Activated CD8-positive, alpha-beta memory T cell treated with anti-CD3 and anti-CD28 coated beads for 1 hour (primary cell): Measurements from ENCODE around the gene MACROD1.
"Not testable (repeated sequence)": the region's sequence is repeated elsewhere in the genome, so short reads cannot be mapped to it uniquely, and the experiment has no call there.

Experiments used
- DNase-seq, 2 donors: peaks; one replicate each; pipeline ENCODE4 v3.0.0-alpha.2; 2020; ENCODE audit warnings: low read depth in 1 of 2; ENCODE audit errors: extremely low read depth in 1 of 2

MACROD1 gene

DNA sequence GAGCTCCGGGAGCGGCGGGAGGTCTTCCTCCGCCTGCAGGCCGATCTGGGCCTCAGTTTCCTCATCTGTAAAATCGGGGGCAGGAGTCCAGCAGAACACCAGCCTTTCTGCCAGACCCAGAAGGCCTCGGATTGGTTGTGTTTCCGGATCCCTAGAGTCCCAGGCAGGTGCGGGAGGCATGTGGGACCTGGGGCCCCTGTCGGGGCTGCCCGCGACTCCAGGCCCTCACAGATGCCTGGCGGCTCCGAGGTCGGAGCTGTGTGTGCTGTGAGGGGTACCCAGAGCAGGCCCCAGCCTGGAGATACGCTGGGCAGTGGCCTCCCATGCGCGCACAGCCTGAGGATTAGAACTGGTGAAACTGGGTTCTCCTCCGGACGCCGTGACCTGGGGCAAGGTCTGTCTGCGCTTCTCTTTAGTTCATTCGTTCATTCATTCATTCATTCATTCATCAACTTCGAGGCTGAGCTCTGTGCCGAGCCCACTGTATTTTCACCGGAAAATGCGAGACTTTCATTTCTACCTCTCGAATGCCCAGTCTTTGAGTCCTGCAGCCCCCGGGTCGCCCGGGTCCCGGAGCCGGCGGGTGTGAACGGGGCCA is 105.6 kb downstream of the MACROD1 start:
- no peak for DNase-seq

DNA sequence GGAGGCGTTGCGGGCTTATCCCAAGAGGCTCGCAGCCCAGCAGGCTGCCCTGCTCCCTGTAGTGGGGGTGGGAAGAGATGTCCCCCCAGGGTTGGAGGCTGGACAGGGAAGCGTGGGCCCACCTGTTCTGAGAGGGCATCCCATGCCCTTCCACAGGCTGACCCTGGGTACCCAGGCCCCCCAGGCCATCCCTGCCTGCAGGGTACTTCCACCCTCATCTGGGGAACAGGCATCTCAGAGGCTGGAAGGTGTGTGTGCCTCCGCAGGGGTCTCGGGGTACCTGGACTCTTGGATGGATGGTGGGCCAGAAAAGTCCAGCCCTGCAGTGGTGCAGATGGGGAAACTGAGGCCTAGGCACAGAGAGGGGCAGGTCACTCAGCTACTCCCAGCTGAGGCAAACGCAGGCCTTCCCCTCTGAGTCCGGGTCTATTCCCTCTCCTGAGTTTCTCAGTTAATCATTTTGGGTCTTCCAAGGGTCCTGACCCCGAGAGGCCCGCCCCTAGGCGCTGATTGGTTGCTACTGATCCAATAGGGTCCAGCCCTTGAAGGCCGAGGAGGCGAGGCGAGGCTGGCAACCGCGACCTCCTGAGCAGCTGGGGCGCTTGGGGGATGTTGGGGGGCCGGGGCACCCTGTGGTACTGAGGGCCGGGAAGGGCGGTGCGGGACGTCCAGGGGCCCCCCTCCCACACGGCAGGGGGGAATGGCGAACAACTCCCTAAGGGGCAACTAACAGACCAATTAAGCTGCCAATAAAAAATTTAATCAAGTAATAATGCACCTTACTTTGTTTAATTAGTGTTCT is 106.4 kb downstream of the MACROD1 start:
- DNase-seq: no peak

DNA sequence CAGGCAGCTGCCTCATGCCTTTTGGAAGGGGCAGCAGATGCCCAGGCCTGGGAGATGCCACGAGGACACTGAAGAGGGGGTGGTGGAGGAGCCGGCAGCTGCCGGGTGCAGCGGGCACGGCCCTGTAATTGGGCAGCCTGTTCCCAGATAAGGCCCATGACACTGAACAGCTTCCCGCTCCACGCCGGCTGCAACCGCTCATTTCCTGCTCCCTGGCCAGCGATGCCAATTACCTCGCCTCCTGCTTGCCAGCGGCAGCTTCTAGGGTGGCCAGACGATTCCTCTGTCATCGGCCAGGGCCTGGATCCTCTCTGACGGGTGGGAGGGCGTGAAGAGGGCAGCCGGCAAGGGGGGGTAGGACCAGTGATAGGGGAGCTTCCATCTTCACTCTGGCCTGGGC is 107.4 kb downstream of the MACROD1 start:
- no peak for DNase-seq

GRCh38 chr11:64057890-64058289 is 108.0 kb downstream of the MACROD1 start:
- DNase-seq: no peak

DNA sequence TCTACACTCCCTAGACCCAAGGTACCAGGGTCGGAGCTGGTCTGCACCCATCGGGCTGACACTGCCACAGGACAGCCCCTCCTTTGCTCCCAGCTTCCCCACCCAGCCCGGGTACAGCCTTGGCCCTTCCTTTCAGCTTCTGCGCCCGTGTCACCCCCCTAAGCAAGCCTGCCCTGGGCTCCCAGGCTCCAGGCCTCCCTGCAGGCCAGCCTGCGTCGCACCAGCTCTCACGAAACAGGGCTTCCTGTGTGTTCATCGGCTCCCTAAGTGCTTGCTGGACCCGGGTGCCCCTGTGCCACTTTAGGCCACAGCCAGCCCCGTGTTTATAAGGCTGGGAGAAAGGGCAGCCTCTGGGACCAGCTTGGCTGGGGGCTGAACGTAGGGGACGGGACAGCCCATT is 109.1 kb downstream of the MACROD1 start:
- no peak for DNase-seq

DNA sequence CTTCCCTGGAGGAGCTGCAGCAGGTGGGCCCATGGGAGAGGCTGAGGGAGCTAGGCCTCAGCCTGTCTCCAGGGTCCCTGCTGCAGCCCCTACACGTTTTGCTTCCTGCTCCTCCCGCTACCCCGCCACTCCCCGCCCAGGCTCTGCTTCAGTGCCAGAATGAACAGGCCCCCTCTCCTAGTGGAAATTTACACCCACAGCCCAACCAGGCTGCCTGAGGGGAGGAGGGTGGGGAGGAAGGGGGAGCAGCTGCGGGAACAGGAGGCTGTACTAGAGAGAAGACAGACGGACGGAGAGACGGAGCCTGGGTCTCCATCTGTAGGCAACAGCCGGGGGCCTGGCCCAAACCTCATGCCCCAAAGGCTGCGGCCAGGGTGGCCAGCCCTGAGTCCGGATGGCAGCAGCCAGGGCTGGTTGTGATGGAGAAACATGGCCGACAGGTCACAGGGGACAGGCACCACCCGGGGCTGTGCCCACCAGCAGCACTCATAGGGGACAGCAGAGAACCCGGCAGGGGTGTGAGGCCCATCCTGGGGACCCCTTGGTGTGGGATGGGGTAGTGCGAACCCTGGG is 109.6 kb downstream of the MACROD1 start:
- no peak for DNase-seq

DNA sequence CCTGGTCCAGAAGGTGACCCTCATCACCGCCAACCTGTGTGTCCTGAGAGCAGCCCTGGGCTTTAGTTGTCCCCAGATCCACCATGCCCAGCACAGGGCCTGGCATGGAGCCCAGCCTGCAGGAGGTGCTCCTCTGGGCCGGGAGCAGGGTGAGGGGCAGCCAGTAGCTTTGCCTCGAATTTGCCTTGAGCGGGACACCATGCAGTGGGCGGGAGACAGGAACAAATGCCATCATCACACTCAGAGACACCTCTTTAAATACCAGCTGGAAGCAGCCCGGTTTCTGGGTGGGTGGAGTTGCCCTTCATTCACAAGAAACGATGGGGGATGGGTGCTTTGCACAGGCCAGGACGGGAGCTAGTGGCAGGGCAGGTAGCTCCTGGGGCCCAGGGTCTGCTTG is 110.8 kb downstream of the MACROD1 start:
- no peak for DNase-seq

- DNase-seq: no peak
These were observed 112.2 kb downstream of the MACROD1 start for GRCh38 chr11:64053699-64054098.

- DNase-seq: no peak
These were observed 112.8 kb downstream of the MACROD1 start for GRCh38 chr11:64052938-64053622.

DNA sequence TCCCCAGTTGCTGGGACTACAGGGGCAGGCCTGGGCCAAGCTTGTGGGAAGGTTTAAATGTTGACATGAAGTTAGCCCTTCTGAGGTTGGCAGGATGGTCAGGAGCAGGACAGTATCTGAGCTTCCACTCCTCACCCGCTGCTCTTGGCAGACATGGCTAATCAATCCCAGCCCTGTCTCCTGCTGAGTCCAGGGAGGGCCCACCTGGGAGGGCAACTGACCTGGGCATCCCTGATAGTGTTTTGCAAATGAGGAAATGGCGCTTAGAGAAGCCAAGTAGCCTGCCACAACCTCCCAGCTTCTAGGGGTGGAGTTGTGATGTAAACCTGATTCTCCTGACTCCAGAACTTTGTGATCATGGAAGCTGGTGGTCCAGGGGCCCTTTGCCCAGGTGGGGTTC is 113.5 kb downstream of the MACROD1 start:
- no peak for DNase-seq

DNA sequence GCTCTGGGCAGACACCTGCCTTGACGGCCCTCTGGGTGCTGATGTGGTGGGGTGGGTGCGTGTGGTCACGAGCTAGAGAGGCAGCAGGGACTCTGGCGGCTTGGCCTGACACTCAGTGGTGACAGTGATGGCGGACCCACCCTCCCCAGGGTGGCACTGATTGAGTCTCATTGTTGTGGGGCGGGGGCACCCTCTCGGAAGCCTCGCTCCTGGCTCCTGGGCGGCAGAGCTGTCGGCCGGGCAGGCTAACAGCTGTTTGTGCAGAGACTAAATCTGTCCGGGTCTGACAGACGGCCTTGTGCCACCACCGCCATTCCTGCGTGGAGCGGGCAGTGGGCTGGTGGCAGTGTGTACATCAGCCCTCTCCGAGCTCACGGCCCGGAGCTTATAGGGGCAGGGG is 114.6 kb downstream of the MACROD1 start:
- no peak for DNase-seq

DNA sequence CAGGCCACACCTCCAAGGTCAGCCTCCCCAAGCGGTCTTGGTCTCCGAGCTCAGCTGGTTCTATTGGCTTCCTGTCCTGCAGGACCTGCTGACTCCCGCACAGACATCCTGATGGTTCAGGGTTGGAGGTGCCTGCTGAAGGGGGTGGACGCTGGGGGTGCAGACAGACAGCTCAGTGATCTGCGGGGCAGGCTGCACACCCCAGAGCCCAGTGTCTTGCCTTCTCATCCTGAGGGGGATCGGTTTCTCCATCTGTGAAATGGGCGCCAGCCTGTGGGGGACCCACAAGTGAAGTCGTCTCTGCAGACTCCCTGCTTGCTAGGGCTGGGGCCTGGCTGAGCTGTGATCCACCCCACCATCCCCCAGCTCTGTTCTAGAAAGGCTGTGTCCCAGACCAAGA is 116.4 kb downstream of the MACROD1 start:
- DNase-seq: no peak

- no peak for DNase-seq
These were observed 117.7 kb downstream of the MACROD1 start for GRCh38 chr11:64048042-64048854.

GRCh38 chr11:64047373-64047772 is 118.5 kb downstream of the MACROD1 start:
- not testable (repeated sequence) for DNase-seq

DNA sequence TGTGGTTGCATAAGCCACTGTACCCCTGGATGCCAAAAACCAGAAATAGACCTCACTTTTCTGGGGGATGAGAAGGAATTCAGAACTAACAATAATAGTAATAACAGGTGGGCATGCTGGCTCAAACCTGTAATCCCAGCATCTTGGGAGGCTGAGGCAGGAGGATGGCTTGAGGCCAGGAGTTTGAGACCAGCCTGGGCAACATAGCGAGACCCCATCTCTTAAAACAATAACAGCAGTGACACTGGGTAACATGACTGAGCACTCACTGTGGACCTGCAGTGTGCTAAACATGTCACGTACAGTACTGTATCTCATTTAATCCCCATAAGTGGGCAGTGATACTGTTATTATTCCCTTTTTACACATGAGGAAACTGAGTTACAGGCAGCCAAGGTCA is 120.2 kb downstream of the MACROD1 start:
- DNase-seq: no peak

DNA sequence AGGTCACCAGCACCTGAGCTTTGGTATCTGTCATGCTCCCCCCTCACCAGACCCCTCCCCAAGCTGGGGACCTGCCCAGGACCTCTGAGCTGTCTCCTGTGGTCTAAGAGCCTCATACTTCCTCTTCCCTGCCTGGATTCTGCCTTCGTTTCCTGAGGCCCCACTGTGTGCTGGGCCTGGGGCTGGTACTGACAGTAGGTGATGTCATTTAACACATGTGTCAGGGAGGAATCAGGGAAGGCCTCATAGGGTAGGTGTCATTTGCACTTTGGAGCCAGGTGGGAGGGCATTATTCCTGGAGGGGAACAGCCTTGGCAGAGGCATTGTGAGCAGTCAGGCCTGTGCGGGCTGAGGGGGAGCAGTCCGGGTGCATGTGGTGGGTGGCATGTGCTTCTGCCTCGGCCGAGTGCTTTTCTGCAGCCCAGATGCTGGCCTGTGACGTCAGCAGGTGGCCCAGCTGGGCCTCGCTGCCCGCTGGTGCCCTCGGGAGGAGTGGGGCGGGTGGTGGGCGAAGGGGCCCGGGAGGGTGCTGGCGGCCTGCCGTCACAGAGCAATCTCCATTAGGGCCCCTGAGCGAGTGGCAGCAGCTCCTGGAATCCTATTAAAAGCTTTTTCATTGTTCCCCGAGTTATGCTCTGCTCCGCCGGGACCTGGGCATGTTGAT is 121.1 kb downstream of the MACROD1 start:
- DNase-seq: no peak

DNA sequence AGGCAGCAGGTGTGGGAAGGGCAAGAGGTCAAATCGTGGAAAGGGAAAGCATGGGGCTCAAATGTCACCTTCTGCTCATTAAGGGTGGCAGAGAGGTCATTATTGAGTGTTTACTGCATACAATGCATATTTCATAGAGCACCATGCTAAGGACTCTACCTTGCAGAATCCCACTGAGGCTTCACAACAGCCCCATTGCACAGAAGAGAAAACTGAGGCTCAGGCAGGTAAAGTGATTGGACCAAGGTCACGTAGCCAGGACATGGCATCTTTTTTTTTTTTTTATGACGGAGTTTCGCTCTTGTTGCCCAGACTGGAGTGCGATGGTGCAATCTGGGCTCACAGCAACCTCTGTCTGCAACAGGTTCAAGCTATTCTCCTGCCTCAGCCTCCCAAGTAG is 122.4 kb downstream of the MACROD1 start:
- no peak for DNase-seq

DNA sequence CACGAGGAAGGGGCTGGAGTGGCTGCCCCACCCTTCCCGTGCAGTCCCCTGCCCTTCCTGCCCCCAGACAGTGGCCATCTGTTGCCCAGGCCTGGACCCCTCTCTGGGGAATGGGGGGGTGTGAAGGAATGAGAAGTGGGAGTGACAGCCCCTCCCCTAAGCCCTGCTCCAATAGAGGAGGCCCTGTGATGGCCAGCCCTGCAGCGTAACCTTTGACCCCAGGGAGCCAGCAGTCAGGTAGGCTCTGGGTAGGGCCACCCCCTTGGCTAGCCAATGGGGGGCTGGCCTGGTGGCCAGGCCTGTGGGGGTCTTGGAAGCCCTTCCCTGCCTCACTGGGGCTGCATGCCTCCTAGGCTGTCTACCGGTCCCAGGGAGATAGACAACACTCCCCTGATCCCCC is 123.6 kb downstream of the MACROD1 start:
- no peak for DNase-seq

GRCh38 chr11:64041846-64042245 is 124.1 kb downstream of the MACROD1 start:
- no peak for DNase-seq

- DNase-seq: no peak
These were observed 125.1 kb downstream of the MACROD1 start for GRCh38 chr11:64040684-64041322.
